Stimulated activated CD4-positive, alpha-beta T cell treated with anti-CD3 and anti-CD28 coated beads, Interleukin-15, amount 100 ng/mL, for 24 hours (primary cell): ENCODE measurements around the gene TLR9.
A peak's percentile ranks its signal among the peaks of the same experiment; 100 is the strongest.
"Not testable (repeated sequence)": the region's sequence is repeated elsewhere in the genome, so short reads cannot be mapped to it uniquely, and the experiment has no call there.

Experiments
- DNase-seq: peaks from one replicate; pipeline ENCODE4 v3.0.0-alpha.2; 2020

The TLR9 gene

GRCh38 chr3:52225452-52226228 lies at the start of gene TLR9:
Gene TLR9, minus strand, starts transcription at chr3:52225645. Its CDS starts 116 bp downstream, at chr3:52225529.
- DNase-seq, result no peak

- not testable (repeated sequence) for DNase-seq
Observed at GRCh38 chr3:52274781-52275180, 49.3 kb upstream of the TLR9 start.

- DNase-seq, result no peak
Observed at GRCh38 chr3:52272831-52273230, 47.4 kb upstream of the TLR9 start.

- not testable (repeated sequence) for DNase-seq
Observed at GRCh38 chr3:52272172-52272571, 46.7 kb upstream of the TLR9 start.

- DNase-seq, result no peak
Observed at GRCh38 chr3:52270252-52270754, 44.9 kb upstream of the TLR9 start.

- DNase-seq, result no peak
Observed at GRCh38 chr3:52269776-52270175, 44.3 kb upstream of the TLR9 start.

GRCh38 chr3:52268036-52268435 lies 42.6 kb upstream of the TLR9 start:
- peak; percentile 65 for DNase-seq

- DNase-seq, result no peak
Observed at GRCh38 chr3:52265387-52265786, 39.9 kb upstream of the TLR9 start.

GRCh38 chr3:52262447-52262846 lies 37.0 kb upstream of the TLR9 start:
- DNase-seq, result no peak

GRCh38 chr3:52259448-52259847 lies 34.0 kb upstream of the TLR9 start:
- no peak for DNase-seq

- no peak for DNase-seq
Observed at GRCh38 chr3:52259035-52259434, 33.6 kb upstream of the TLR9 start.

- DNase-seq, result no peak
Observed at GRCh38 chr3:52257911-52258310, 32.5 kb upstream of the TLR9 start.

- no peak for DNase-seq
Observed at GRCh38 chr3:52256622-52257021, 31.2 kb upstream of the TLR9 start.

- no peak for DNase-seq
Observed at GRCh38 chr3:52256159-52256558, 30.7 kb upstream of the TLR9 start.

GRCh38 chr3:52254608-52255007 lies 29.2 kb upstream of the TLR9 start:
- no peak for DNase-seq

- DNase-seq, result peak; percentile 88
Observed at GRCh38 chr3:52253314-52254304, 28.2 kb upstream of the TLR9 start.

GRCh38 chr3:52250122-52250521 lies 24.7 kb upstream of the TLR9 start:
- DNase-seq, result no peak

GRCh38 chr3:52249683-52250082 lies 24.2 kb upstream of the TLR9 start:
- DNase-seq, result no peak

GRCh38 chr3:52248816-52249547 lies 23.5 kb upstream of the TLR9 start:
- DNase-seq, result no peak

- no peak for DNase-seq
Observed at GRCh38 chr3:52248165-52248541, 22.7 kb upstream of the TLR9 start.

GRCh38 chr3:52247409-52248164 lies 22.1 kb upstream of the TLR9 start:
- no peak for DNase-seq
